ENCODE data around the gene BHLHA15. TPM values are rescaled to one million over a fixed set of nuclear protein-coding genes. Genes with fewer than 3 reads are reported as not detected.

The BHLHA15 gene
- total and polyA plus RNA-seq, 2 of the 13 experiments (the other 11 are each of a cell fraction or from before 2014, with no cell fraction given): 1.9 to 6.1 TPM

- Histone ChIP-seq H3K79me2 (ENCODE audit: insufficient read depth, low read length) (no peaks in the 10 kb centered on the region), H3K4me2 (ENCODE audit: low read depth, low read length) (peak overlapping the region; percentile 72), H2AFZ (ENCODE audit: low read length) (no peak overlapping the region), H4K20me1 (ENCODE audit: insufficient read depth, low read length) (no peaks in the 10 kb centered on the region), H3K9me3 (ENCODE audit: low read length) (no peaks in the 10 kb centered on the region), H3K4me3 (replicated peaks in 1 of 3; ENCODE audit: insufficient read depth in 1 of 3, low read depth in 2 of 3, low read length in 3 of 3) (peak overlapping the region; percentile 42 to 73 (median 66)), H3K36me3 (replicated peaks in 1 of 2; ENCODE audit: control insufficient read depth in 1 of 2, insufficient read depth in 2 of 2, low read length in 2 of 2) (peaks cover 0 to 3% of the 10 kb centered on the region in 2 experiments; a peak in 1 of 5 replicates), H3K4me1 (ENCODE audit: insufficient read depth, low read length) (peaks cover 17% of the 10 kb centered on the region), H3K27me3 (ENCODE audit: control insufficient read depth in 1 of 2, insufficient read depth in 2 of 2, low read length in 2 of 2) (no peaks in the 10 kb centered on the region), H3K27ac (ENCODE audit: extremely low read length, insufficient read depth, low read length) (peak overlapping the region; percentile 69), H3K9ac (ENCODE audit: insufficient read depth, low read depth, low read length) (peak overlapping the region; percentile 67)
- 21% methylated on average over 13 of the region's 49 CpGs for WGBS (ENCODE audit: low lambda C conversion rate)
- in situ Hi-C loops (cut with HindIII; ENCODE audit: extremely low pct_ligation_motif_present, low pct_unique_long_range_greater_than_20kb): no loop called here
- intact Hi-C loops (cut with micrococcal nuclease; ENCODE audit: unreplicated experiment): no loop called here
- CTCF ChIA-PET (ENCODE audit: low intra/inter-chr PET ratio, low total read pairs): no interaction called here
- TSS peak; percentile 40 for BruUV-seq (replicated peaks)
- DNase-seq (ENCODE audit: low spot score): peak; percentile 85
- peak; percentile 78 for ATAC-seq
- peak; percentile 66 for FAIRE-seq
- POLR2A ChIA-PET: interaction anchor here (1.0 kb wide), 2 partner anchors 175 to 207 kb away, joined by 3 read pairs; no protein-coding TSS in a partner anchor
- TF ChIP-seq ETV6 (CRISPR knock-in tag; conservative IDR thresholded peaks at IDR 0.05) (no peak), HMG20B (CRISPR knock-in tag; conservative IDR thresholded peaks at IDR 0.05) (0 out of 2 replicates have a peak, but pooled peaks have one; percentile 45), SNRNP70 (IDR thresholded peaks at IDR 0.05; ENCODE audit: low read depth, low read length) (no peak), ZFYVE20 (CRISPR knock-in tag; IDR thresholded peaks at IDR 0.05; ENCODE audit: borderline replicate concordance, low read depth) (no peak), ZNF12 (CRISPR knock-in tag; IDR thresholded peaks at IDR 0.05) (no peak), SRSF4 (IDR thresholded peaks at IDR 0.05; ENCODE audit: low read depth, low read length, poor library complexity, severe bottlenecking) (no peak), HNF1B (CRISPR knock-in tag; IDR thresholded peaks at IDR 0.05) (peak; percentile 78; the same call in 1 of the 2 replicates), FOXA1 (IDR thresholded peaks at IDR 0.05) (no peak), FOXA1 (CRISPR knock-in tag; IDR thresholded peaks at IDR 0.05) (no peak), THAP7 (CRISPR knock-in tag; IDR thresholded peaks at IDR 0.05) (no peak), KMT2B (CRISPR knock-in tag; IDR thresholded peaks at IDR 0.05) (no peak), ZZZ3 (CRISPR knock-in tag; IDR thresholded peaks at IDR 0.05; ENCODE audit: borderline replicate concordance) (no peak), ZNF138 (CRISPR knock-in tag; IDR thresholded peaks at IDR 0.05; ENCODE audit: low read depth) (no peak), FOXP1 (IDR thresholded peaks at IDR 0.05) (no peak), FOXP1 (CRISPR knock-in tag; IDR thresholded peaks at IDR 0.05) (0 out of 2 replicates have a peak, but pooled peaks have one; percentile 16), SYNCRIP (IDR thresholded peaks at IDR 0.05; ENCODE audit: insufficient read depth, low read depth, low read length) (no peak), BATF2 (CRISPR knock-in tag; IDR thresholded peaks at IDR 0.05) (0 out of 2 replicates have a peak, but pooled peaks have one; percentile 43), ZNF792 (CRISPR knock-in tag; IDR thresholded peaks at IDR 0.05) (peak; percentile 47; the same call in 1 of the 2 replicates), ZC3H4 (CRISPR knock-in tag; IDR thresholded peaks at IDR 0.05; ENCODE audit: borderline replicate concordance) (no peak), NPAS2 (CRISPR knock-in tag; IDR thresholded peaks at IDR 0.05; ENCODE audit: borderline replicate concordance) (no peak), RXRB (CRISPR knock-in tag; IDR thresholded peaks at IDR 0.05; ENCODE audit: borderline replicate concordance) (peak; percentile 93), HCFC1 (IDR thresholded peaks at IDR 0.05; ENCODE audit: low read depth, low read length) (no peak), CCDC6 (CRISPR knock-in tag; IDR thresholded peaks at IDR 0.05) (no peak), NR3C1 (CRISPR knock-in tag; IDR thresholded peaks at IDR 0.05) (no peak)
Observed at GRCh38 chr7:98211676-98212531, 665 bp downstream of the BHLHA15 start.

All from HepG2 (cell line).